ENCODE measurements around the gene KIF26B.

KIF26B gene

DNA sequence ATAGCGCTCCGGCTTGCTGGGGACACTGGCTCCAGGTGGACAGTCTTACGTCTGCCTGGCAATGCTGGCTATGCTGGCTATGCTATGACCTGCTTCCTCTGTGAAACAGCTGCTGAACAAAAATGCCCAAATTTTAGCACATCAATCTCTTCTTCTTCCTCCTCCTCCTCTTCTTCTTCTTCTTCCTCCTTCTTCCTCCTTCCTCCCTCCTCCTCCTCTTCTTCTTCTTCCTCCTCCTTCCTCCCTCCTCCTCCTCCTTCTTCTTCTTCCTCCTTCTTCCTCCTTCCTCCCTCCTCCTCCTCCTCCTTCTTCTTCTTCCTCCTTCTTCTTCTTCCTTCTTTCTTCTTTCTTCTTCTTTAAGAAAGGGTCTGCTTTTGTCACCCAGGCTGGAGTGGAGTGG, 401.3 kb downstream of the KIF26B start:
- Mint-ChIP-seq H3K27me3 (peaks cover 3% of the 10 kb centered on the region), H3K36me3 (no peaks in the 10 kb centered on the region), H3K9me3 (ENCODE audit: low read depth) (no peaks in the 10 kb centered on the region), H3K27ac (no peak overlapping the region), H3K4me1 (ENCODE audit: low read depth) (no peaks in the 10 kb centered on the region), H3K4me3 (no peak overlapping the region)

GRCh38 chr1:245558069-245558468, 403.3 kb downstream of the KIF26B start:
- Mint-ChIP-seq H3K4me3 (no peak overlapping the region), H3K27ac (no peak overlapping the region), H3K4me1 (ENCODE audit: low read depth) (no peaks in the 10 kb centered on the region), H3K9me3 (ENCODE audit: low read depth) (no peaks in the 10 kb centered on the region), H3K36me3 (no peaks in the 10 kb centered on the region), H3K27me3 (peaks cover 2% of the 10 kb centered on the region)

GRCh38 chr1:245560316-245560859, 405.6 kb downstream of the KIF26B start:
- Mint-ChIP-seq H3K27ac (no peak overlapping the region), H3K4me1 (ENCODE audit: low read depth) (no peaks in the 10 kb centered on the region), H3K4me3 (no peak overlapping the region), H3K9me3 (ENCODE audit: low read depth) (no peaks in the 10 kb centered on the region), H3K27me3 (no peaks in the 10 kb centered on the region), H3K36me3 (no peaks in the 10 kb centered on the region)

DNA sequence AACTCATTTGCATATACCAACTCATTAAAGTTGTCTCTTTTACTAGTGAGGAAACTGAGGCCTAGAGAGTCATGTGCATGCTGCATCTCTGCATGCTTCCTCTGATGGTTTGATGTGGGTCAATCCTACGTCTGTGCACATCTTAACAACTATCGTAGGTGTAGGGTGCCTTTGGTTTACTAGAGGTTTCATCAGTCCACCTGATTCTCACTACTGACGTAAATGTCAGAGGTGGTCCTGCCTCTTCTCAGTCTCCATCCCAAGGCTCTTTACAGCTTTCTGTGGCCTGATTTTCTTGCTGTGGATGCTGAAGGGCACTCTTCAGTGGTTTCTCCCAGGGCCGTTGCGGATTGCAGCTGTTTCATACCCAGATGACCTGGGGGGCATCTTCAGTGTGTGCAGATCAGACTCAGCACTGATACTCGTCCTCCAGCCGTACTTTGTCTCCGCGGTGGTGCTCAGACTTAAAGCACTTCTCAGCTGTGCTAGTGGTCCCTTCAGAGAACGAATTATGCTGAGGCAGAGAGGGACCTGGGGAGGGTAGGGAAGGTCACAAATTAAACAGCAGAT, 407.0 kb downstream of the KIF26B start:
- Mint-ChIP-seq H3K27ac (no peak overlapping the region), H3K4me3 (no peak overlapping the region), H3K4me1 (ENCODE audit: low read depth) (no peaks in the 10 kb centered on the region), H3K27me3 (no peaks in the 10 kb centered on the region), H3K36me3 (no peaks in the 10 kb centered on the region), H3K9me3 (ENCODE audit: low read depth) (peaks cover 6% of the 10 kb centered on the region)

- no peak overlapping the region for H3K27ac Mint-ChIP-seq
- H3K9me3 Mint-ChIP-seq (ENCODE audit: low read depth) = peaks cover 6% of the 10 kb centered on the region
- H3K27me3 Mint-ChIP-seq = no peaks in the 10 kb centered on the region
- H3K4me3 Mint-ChIP-seq = no peak overlapping the region
- H3K4me1 Mint-ChIP-seq (ENCODE audit: low read depth) = no peaks in the 10 kb centered on the region
- no peaks in the 10 kb centered on the region for H3K36me3 Mint-ChIP-seq
These were observed 411.3 kb downstream of the KIF26B start for GRCh38 chr1:245566134-245566533.

DNA sequence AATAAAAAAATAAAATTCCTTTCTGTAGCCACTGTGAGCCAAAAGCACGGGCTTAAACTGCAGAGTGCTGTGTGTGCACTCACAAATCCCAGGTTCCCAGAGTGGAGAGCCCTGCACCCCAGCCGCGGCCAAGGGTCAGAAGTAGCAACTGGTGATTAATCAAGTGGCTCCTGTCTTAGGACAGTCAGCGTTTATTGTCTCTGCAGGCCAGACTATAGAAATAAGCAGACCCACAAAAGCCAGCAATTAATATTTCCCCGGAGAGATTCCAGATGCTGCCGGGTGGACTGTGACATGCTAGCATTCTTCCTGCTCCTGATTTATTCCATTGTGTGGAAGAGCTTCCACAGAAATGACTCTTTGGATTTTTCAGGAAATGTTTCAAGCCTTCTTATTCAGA, 412.2 kb downstream of the KIF26B start:
- Mint-ChIP-seq H3K27ac (no peak overlapping the region), H3K36me3 (no peaks in the 10 kb centered on the region), H3K4me1 (ENCODE audit: low read depth) (no peaks in the 10 kb centered on the region), H3K4me3 (no peak overlapping the region), H3K27me3 (no peaks in the 10 kb centered on the region), H3K9me3 (ENCODE audit: low read depth) (peaks cover 6% of the 10 kb centered on the region)

GRCh38 chr1:245571815-245572294, 417.1 kb downstream of the KIF26B start:
- no peak overlapping the region for H3K27ac Mint-ChIP-seq

GRCh38 chr1:245572709-245573108, 417.9 kb downstream of the KIF26B start:
- Mint-ChIP-seq H3K36me3 (no peaks in the 10 kb centered on the region), H3K9me3 (ENCODE audit: low read depth) (no peaks in the 10 kb centered on the region)

More at GRCh38 chr1:245571815-245572294, 417.1 kb downstream of the KIF26B start:
- Mint-ChIP-seq H3K27me3 (peaks cover 1% of the 10 kb centered on the region), H3K4me1 (ENCODE audit: low read depth) (no peaks in the 10 kb centered on the region), H3K36me3 (no peaks in the 10 kb centered on the region), H3K9me3 (ENCODE audit: low read depth) (no peaks in the 10 kb centered on the region), H3K4me3 (no peak overlapping the region)

GRCh38 chr1:245575710-245576109, 420.9 kb downstream of the KIF26B start:
- H3K4me1 Mint-ChIP-seq (ENCODE audit: low read depth) = no peaks in the 10 kb centered on the region
- no peak overlapping the region for H3K27ac Mint-ChIP-seq
- H3K27me3 Mint-ChIP-seq = peaks cover 6% of the 10 kb centered on the region
- H3K4me3 Mint-ChIP-seq = no peak overlapping the region
- H3K36me3 Mint-ChIP-seq = no peaks in the 10 kb centered on the region
- no peaks in the 10 kb centered on the region for H3K9me3 Mint-ChIP-seq (ENCODE audit: low read depth)

More at GRCh38 chr1:245572709-245573108, 417.9 kb downstream of the KIF26B start:
- Mint-ChIP-seq H3K4me3 (no peak overlapping the region), H3K4me1 (ENCODE audit: low read depth) (no peaks in the 10 kb centered on the region), H3K27ac (no peak overlapping the region), H3K27me3 (peaks cover 4% of the 10 kb centered on the region)

DNA sequence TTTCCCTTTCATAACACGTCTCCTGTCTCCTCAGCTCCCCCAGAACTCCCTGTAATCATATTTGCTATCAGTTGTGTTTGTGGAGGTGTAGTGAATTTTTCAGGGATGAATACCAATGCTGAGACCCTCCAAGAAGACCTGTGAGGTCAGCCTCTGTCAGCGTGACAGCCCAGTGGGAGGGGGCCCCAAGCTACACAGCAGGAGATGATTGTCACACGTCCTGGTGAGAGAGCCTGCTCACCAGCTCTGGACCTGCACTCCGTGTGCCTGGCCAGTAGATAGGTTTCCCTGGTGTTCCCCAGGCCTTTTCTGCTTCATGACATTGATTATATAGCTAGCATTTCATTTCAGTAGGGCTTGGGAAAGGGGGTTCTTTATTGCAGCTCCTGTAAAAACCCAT, 421.5 kb downstream of the KIF26B start:
- Mint-ChIP-seq H3K4me3 (no peak overlapping the region), H3K9me3 (ENCODE audit: low read depth) (no peaks in the 10 kb centered on the region), H3K4me1 (ENCODE audit: low read depth) (no peaks in the 10 kb centered on the region), H3K36me3 (no peaks in the 10 kb centered on the region), H3K27me3 (peaks cover 6% of the 10 kb centered on the region), H3K27ac (no peak overlapping the region)

DNA sequence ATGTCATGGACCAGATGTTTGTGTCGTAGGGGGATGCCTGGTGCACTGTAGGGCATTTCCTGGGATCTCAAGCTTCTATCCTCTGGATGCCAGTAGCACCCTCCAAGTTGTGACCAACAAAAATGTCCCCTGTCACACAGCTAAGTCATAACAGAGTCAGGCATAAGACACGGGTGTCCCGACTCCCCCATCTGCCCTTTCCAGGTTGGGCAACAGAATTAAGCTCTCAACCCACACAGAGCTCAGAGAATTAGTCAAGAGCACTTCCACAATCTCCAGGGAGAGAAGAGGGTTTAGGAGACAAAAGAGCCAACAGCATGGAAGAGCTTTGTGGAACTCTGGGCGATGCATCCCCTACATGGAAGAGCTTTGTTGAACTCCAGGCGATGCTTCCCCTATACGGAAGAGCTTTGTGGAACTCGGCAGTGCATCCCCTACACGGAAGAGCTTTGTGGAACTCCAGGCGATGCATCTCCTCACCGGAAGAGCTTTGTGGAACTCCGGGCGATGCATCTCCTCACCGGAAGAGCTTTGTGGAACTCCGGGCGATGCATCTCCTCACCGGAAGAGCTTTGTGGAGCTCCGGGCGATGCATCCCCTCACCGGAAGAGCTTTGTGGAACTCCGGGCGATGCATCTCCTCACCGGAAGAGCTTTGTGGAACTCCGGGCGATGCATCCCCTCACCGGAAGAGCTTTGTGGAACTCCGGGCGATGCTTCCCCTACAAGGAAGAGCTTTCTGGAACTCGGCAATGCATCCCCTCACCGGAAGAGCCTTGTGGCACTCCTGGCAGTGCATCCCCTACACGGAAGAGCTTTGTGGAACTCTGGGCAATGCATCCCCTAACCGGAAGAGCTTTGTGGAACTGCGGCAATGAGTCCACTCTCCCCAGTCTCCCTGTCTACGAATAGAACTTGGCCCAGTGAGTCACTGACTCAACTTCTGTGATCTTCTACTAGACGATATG, 422.7 kb downstream of the KIF26B start:
- Mint-ChIP-seq H3K4me3 (no peak overlapping the region), H3K27ac (no peak overlapping the region), H3K9me3 (ENCODE audit: low read depth) (no peaks in the 10 kb centered on the region), H3K27me3 (peaks cover 6% of the 10 kb centered on the region), H3K4me1 (ENCODE audit: low read depth) (no peaks in the 10 kb centered on the region), H3K36me3 (no peaks in the 10 kb centered on the region)

DNA sequence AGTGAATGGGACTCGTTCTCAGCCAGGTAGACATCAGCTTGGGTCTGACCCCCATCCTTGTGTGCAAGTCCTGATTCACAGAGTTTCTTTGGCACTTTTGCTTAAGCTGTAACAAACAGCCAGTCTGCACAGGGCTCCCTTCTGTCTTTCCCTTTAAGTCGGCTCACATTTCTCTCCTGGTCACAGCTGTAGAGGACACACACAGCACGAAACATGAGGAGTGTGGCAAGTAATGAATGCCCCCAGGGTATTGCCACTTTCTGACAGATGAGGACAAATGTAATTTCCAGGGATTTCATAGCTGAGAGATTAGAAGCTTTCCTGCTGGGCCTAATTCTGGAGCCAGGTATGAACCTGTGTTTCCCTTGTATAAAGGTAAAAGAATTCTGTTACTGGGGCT, 423.5 kb downstream of the KIF26B start:
- Mint-ChIP-seq H3K9me3 (ENCODE audit: low read depth) (no peaks in the 10 kb centered on the region), H3K36me3 (no peaks in the 10 kb centered on the region), H3K27me3 (peaks cover 6% of the 10 kb centered on the region), H3K4me1 (ENCODE audit: low read depth) (no peaks in the 10 kb centered on the region), H3K4me3 (no peak overlapping the region), H3K27ac (no peak overlapping the region)

- Mint-ChIP-seq H3K9me3 (ENCODE audit: low read depth) (no peaks in the 10 kb centered on the region), H3K4me1 (ENCODE audit: low read depth) (no peaks in the 10 kb centered on the region), H3K27ac (no peak overlapping the region), H3K36me3 (no peaks in the 10 kb centered on the region), H3K4me3 (no peak overlapping the region), H3K27me3 (peaks cover 5% of the 10 kb centered on the region)
These were observed 424.0 kb downstream of the KIF26B start for GRCh38 chr1:245578771-245579170.

DNA sequence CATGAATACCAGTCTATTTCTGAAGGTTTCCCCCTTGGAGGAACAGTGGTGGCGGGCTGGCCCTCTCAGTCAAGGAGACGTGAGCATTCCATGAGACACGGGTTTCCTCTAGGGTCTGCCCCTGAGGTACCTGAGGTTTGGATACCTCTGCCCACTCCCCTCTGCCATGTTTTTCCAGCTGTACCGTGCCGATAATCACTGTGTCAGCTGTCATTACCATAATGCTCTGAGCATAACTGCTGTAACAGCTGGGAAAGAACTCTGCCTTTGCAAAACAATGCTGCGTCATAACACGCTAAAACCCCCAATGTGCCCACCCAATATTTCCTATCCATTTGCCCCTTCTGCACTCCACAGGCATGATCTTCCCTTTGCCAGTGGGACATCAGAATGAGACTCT, 425.1 kb downstream of the KIF26B start:
- Mint-ChIP-seq H3K4me3 (no peak overlapping the region), H3K27me3 (peaks cover 5% of the 10 kb centered on the region), H3K4me1 (ENCODE audit: low read depth) (no peaks in the 10 kb centered on the region), H3K27ac (no peak overlapping the region), H3K36me3 (no peaks in the 10 kb centered on the region), H3K9me3 (ENCODE audit: low read depth) (no peaks in the 10 kb centered on the region)

GRCh38 chr1:245580651-245581050, 425.9 kb downstream of the KIF26B start:
- Mint-ChIP-seq H3K9me3 (ENCODE audit: low read depth) (no peaks in the 10 kb centered on the region), H3K4me1 (ENCODE audit: low read depth) (no peaks in the 10 kb centered on the region), H3K36me3 (no peaks in the 10 kb centered on the region), H3K4me3 (no peak overlapping the region), H3K27ac (no peak overlapping the region), H3K27me3 (peaks cover 5% of the 10 kb centered on the region)
